Activated CD4-positive, alpha-beta T cell treated with anti-CD3 and anti-CD28 coated beads for 1 hour (primary cell): ENCODE data around the gene CCDC88C.

Source experiments
- DNase-seq: peaks from one replicate; pipeline ENCODE4 v3.0.0-alpha.2; 2020

Gene CCDC88C

GRCh38 chr14:91342206-91342760 lies 75.3 kb downstream of the CCDC88C start:
- DNase-seq = no peak

DNA sequence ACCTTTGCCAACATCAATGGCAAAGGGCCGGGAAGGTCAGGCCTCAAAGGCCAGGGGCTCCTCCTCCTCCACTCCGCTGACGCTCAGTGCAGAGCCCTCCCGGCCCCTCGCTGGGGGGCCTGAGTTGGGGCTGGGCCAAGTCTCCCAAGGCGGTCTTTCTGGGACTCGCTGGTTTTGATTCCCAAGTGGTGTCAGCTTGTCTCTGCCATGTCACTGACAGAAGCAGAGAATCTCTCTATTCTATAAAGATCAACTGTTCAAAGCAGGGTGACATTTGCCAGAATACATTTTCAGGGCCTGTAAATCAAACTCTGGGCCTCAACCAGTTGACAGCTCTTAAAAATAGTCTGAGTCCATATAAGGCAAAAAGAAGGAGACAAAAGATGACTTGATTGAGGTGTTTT lies 75.9 kb downstream of the CCDC88C start:
- no peak for DNase-seq

GRCh38 chr14:91341334-91341733 lies 76.3 kb downstream of the CCDC88C start:
- DNase-seq = no peak

DNA sequence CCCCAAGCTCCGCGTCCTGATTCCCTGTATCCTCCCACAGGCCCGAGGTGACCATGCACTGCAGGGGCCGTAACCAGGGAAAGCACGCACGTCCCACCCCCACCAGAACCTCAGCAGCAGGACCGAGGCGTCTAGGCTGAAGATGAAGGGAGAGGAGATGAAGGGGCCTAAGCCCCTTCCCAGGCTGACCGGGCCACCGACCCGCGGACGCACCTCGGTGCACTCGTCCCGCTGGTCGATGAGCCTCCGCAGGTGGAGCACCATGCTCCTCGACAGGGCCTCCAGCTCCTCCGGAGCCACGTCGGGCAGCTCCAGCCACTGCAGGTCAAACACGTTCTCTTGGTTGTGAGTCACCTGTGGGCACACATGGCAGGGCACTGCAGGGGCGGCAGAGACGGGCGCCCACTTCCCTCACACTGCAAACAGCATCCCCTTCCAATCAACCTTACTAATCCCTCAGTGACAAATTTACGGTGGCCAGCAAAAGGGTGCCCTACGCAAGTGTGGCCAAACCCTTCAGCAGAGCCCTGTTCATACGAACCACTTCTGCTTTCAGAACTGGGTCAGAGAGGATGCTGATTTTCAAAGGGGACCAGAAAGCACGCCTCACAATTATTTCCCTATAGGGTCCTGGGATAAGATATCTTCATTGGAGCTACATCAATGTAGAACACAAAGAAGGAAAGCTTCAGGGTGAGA lies 77.8 kb downstream of the CCDC88C start:
- no peak for DNase-seq

- no peak for DNase-seq
Observed at GRCh38 chr14:91339076-91339475, 78.5 kb downstream of the CCDC88C start.

GRCh38 chr14:91338379-91338778 lies 79.2 kb downstream of the CCDC88C start:
- no peak for DNase-seq

DNA sequence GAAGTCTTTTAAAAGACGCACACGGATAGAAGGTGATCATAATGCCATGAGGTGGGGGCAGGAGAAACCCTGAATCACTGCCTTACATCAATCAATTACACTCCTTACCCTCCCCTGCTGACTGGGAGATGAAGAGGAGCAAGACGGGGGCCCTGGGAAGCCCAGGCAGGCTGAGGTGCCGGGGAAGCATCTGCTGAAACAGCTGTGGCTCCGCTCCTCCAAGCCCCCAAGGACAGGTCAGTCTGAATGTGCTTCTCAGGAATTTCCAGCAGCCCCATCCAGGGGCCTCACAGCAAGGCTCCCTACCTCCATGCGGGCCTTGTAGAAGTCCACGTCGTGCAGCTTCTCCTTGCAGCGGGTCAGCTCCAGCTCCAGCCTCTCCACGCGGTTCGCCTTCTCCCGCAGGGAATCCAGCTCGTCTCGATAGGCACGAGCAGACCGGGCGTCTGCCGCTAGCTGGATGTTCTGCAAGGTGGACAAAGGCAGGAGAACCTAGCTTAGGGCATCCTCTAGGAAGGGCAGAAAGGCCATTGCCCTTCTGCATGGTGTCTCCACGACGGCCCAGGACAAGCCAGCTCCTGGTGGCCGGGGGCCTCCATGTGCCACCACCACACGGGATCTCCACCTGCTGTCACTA lies 79.8 kb downstream of the CCDC88C start:
- DNase-seq = no peak

GRCh38 chr14:91336093-91336450 lies 81.5 kb downstream of the CCDC88C start:
- no peak for DNase-seq

DNA sequence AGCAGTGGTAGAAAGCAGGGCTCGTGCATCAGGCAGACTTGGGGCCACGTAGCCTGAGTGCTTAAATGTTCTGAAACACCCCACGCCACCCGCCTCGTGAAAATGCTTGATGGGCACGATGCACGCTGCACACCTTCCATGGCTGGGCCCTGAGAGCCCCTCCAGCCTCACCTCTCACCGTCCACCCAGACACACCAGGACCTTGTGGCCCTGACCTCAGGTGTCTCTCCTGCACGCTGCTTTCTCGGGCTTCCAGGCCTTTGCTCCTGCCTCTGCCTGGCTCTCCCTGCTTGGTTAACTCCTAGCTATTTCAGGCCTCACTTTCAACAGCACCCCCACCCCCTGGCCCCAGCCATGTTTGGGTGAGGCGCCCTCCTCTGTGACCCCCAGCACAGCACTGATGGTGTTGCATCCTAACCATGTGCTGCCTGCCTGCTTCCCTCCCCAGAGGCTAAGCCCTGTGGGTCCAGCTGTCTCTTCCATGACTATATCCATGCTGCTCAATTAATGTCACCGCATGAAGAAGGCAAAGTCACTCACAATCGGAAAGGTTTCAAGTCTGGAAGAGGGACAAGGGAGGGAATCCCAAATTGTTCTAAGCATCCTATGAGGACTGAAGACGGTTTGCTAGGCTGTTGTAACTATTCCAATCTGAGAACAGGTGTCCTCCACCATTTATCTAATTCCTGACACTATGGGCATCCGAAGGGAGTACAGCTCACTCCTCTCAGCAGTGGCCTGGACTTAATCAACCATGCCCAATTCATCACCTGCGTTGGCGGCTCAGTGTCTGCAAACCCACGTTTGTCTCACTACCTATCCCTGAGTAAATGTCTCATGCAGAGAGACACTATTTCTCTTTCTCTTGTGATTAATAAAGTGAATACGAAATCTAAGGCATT lies 82.2 kb downstream of the CCDC88C start:
- no peak for DNase-seq

DNA sequence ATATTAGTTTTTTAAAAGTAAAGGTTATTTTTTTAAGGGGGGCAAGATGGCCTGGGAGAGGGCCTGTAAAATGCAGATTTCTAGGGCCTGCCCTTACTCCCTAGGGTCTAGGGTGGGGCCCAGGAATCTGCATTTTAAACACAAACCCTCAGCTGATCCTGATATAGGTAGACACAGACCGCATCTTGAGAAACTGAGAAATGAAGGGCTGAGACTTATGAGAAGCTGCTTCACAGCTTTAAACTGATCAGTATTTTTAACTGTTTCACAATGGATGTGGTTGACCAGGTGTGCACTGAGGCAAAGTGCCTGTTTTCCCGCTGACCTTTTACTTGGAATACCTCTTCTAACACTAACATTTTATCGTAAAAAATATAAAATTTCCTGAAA lies 84.0 kb downstream of the CCDC88C start:
- no peak for DNase-seq

GRCh38 chr14:91332986-91333649 lies 84.5 kb downstream of the CCDC88C start:
- no peak for DNase-seq

- no peak for DNase-seq
Observed at GRCh38 chr14:91332171-91332985, 85.2 kb downstream of the CCDC88C start.

DNA sequence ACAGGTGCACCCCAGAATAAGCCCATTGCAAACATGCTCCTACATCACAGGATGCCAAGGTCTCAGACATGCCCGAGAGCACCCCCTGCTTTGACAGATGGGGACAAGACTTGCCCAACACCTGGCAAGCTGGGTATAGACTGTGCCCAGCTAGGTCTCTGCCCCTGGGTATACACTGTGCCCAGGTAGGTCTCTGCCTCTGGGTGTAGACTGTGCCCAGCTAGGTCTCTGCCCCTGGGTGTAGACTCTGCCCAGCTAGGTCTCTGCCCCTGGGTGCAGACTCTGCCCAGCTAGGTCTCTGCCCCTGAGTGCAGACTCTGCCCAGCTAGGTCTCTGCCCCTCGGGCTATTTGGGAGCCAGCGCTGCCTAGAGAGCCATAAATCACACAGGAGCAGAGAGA lies 85.9 kb downstream of the CCDC88C start:
- DNase-seq = no peak

DNA sequence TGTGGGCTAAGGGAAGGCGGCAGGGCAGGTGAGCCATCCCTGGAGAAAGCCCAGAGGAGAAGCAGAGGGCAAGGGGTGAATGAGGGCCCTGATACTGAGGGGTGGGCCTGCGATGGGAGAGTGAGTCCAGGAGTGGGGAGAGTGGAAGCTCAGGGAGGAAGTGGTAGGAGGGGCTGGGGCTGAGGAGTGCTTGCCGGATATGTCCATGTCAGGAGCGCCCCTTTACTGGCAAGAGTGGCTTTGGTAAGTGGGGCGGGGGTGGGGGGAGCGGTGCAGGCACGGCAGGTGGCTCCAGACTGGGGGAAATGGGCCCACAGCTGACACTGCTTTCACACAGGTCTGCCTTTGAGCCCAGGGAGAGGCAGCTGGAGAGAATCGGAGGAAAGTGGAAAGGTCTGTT lies 86.8 kb downstream of the CCDC88C start:
- no peak for DNase-seq

GRCh38 chr14:91330096-91330696 lies 87.4 kb downstream of the CCDC88C start:
- DNase-seq = no peak

- no peak for DNase-seq
Observed at GRCh38 chr14:91329486-91330014, 88.1 kb downstream of the CCDC88C start.

DNA sequence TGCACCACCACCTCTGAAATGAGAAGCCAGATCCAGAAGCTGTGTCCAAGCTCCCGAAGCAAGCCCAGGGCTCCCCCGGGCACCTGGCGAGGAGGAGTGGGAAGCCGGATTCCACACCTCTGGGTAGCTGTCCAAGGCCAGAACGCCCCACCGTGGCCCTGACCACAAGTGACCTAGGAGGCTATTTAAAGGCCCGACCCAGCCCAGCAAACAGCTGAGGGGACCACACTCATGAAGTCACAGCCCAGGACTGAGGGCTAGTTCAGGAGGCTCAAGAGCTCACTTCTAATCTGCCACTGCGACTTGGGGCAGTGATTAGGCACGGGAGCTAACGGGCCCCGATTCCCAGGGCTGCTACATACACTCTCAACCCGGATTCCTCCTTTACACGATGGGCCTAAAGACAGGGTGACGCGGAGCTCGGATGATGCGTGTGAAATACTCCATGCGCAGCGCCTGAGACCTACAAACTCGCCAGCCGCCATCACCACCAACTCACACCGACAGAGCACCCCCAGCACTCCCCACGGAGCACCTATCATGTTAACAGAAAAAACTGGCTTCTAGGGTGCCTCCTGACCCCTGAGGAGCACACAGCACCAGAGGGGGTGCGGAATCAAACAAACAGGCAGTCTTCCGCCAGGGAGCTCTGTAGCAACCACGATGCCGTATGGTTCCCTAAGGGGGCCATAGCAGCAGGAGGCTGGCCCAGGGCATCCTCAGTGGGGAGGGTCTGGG lies 89.1 kb downstream of the CCDC88C start:
- no peak for DNase-seq

DNA sequence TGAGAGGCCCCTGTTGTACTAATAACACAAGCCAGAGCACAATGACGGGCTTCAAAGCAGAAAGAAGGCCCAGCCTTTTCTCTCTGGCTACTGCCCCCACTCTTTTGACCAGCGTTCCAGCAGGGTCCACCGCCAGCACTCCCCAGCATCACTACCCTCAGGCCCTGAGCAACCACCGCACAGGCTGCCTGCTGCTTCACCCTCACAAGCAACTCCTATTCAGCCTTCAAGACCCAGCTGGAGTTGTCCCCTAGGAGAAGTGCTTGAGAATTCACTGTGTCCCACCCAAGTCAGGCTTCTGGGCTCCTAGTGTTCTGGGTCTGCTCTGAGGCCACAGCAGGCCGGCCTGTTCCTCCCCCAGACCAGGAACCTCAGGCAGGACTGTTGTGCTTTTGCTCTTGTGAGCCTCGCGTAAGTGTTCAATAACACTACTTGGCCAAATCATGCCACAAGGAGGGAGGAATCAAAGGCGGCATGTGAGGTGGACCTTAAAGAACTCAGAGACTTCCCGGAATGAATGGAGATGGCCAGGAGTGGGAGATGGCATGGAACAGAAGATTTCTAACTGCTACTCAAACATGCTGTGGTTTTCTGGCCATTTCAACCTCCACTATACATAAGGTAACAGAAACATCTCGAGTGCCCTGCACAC lies 89.8 kb downstream of the CCDC88C start:
- DNase-seq = no peak

DNA sequence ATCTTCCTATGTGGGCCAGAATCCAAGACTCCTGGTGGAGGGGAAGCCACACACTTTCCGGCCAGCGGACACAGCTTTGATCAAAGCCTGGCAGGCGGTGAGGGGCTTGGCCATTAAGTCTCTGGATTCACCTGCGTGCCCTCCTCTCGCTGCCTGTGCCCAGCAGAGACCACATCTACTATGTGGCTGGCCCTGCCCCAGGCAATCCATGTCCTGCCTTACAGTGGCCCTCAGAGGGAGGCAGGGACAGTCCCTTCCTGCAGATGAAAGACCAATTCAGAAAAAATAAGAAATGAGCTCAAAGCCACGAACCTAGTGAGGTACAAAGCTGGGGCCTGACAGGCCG lies 90.4 kb downstream of the CCDC88C start:
- no peak for DNase-seq
